CD8-positive, alpha-beta memory T cell (primary cell): Measurements from ENCODE around the gene GDI1. TPM values are rescaled to one million over a fixed set of nuclear protein-coding genes. Genes with fewer than 3 reads are reported as not detected.

Experiments
- CTCF ChIA-PET: fragments of 350-600 bp; sonication (Branson Sonifier 250); formaldehyde crosslinking; loops from one replicate; lab custom pipeline; 2021; ENCODE audit warnings: antibody characterized with exemption; lab: Charles Lee
- POLR2A ChIA-PET: fragments of 350-600 bp; sonication (Branson Sonifier 250); formaldehyde crosslinking; loops from one replicate; lab custom pipeline; 2021; ENCODE audit warnings: antibody characterized with exemption; lab: Charles Lee
- DNase-seq, 5 donors: peaks; one replicate each; pipeline versions ENCODE4 v3.0.0 to v3.0.0-alpha.2; 2020 to 2022; ENCODE audit warnings: mixed read lengths in 1 of 5
- H3K27ac ChIP-seq: one replicate; pipeline ENCODE4 v1.7.0; 2013; ENCODE audit warnings: low read depth, mild to moderate bottlenecking, low read length, moderate library complexity
- H3K27me3 ChIP-seq: 2 replicates; pipeline ENCODE4 v1.7.0; 2013; ENCODE audit warnings: low read length, mild to moderate bottlenecking; ENCODE audit not compliant: insufficient read depth, poor library complexity, severe bottlenecking
- H3K36me3 ChIP-seq: 2 replicates; pipeline ENCODE4 v1.7.0; 2013; ENCODE audit warnings: mild to moderate bottlenecking, low read length, moderate library complexity; ENCODE audit not compliant: insufficient read depth
- H3K4me1 ChIP-seq: 2 replicates; pipeline ENCODE4 v1.7.0; 2013; ENCODE audit warnings: mild to moderate bottlenecking, low read length, moderate library complexity; ENCODE audit not compliant: insufficient read depth
- H3K4me3 ChIP-seq: 2 replicates; pipeline ENCODE4 v1.7.0; 2013; ENCODE audit warnings: mild to moderate bottlenecking, low read length
- H3K9me3 ChIP-seq: 2 replicates; pipeline ENCODE4 v1.7.0; 2013; ENCODE audit warnings: mild to moderate bottlenecking, low read length
- H3K27ac Mint-ChIP-seq, 8 donors: one replicate each; pipeline ENCODE4 v1.8.0; 2020 to 2021; ENCODE audit warnings: mixed read lengths in 8 of 8, mild to moderate bottlenecking in 6 of 8, inconsistent platforms in 3 of 8, moderate library complexity in 3 of 8
- H3K27me3 Mint-ChIP-seq, 2 donors: one replicate each; pipeline ENCODE4 v1.8.0; 2020 to 2021; ENCODE audit warnings: mixed read lengths in 2 of 2, mild to moderate bottlenecking in 1 of 2, moderate library complexity in 1 of 2
- H3K36me3 Mint-ChIP-seq, 3 donors: one replicate each; pipeline ENCODE4 v1.8.0; 2020 to 2021; ENCODE audit warnings: mixed read lengths in 3 of 3, inconsistent platforms in 1 of 3, mild to moderate bottlenecking in 1 of 3
- H3K4me1 Mint-ChIP-seq, 3 donors: one replicate each; pipeline ENCODE4 v1.8.0; 2020 to 2021; ENCODE audit warnings: mixed read lengths in 3 of 3, inconsistent platforms in 1 of 3, mild to moderate bottlenecking in 1 of 3
- H3K4me3 Mint-ChIP-seq, 7 donors: one replicate each; pipeline ENCODE4 v1.8.0; 2020 to 2021; ENCODE audit warnings: mixed read lengths in 7 of 7, mild to moderate bottlenecking in 6 of 7, moderate library complexity in 4 of 7, inconsistent platforms in 2 of 7
- H3K9me3 Mint-ChIP-seq, 5 donors: one replicate each; pipeline ENCODE4 v1.8.0; 2020 to 2022; ENCODE audit warnings: mixed read lengths in 5 of 5, mild to moderate bottlenecking in 3 of 5, moderate library complexity in 2 of 5, inconsistent platforms in 1 of 5
- polyA plus RNA-seq: library from polyadenylated mRNA; unstranded; fragments of 300-500 nt; fragmentation: Illumina TruSeq; gene quantifications from one replicate; pipeline ENCODE4 v1.2.3, GENCODE V29; 2021
- total RNA-seq, 2 experiments: library from RNA; stranded (reverse); gene quantifications; one replicate each; pipeline ENCODE4 v1.2.3, GENCODE V29; 2021

The GDI1 gene
- total and polyA plus RNA-seq, 3 experiments from 2014 or later = 49.1 to 113 (median 107) TPM

- H3K27me3 Mint-ChIP-seq = peaks cover 0 to 5% of the 10 kb centered on the region in 2 donors
- H3K27me3 ChIP-seq = no peaks in the 10 kb centered on the region
- DNase-seq = peak in 4 of 5 donors; percentile 28 to 60 (median 41)
- H3K36me3 Mint-ChIP-seq = peaks cover 0 to 9% (median 2%) of the 10 kb centered on the region in 3 donors
- peak overlapping the region; percentile 59 for H3K4me3 ChIP-seq
- ChIA-PET POLR2A (interaction anchor here (0.5 to 1.5 kb wide), 7 partner anchors 11 to 485 kb away, joined by 3 to 5 read pairs (median 4); no protein-coding TSS in a partner anchor), CTCF (interaction anchor here (0.8 to 2.7 kb wide), 3 partner anchors 14 to 115 kb away, joined by 3 to 12 read pairs (median 5); partner anchors contain the start of genes ATP6AP1 and RPL10)
- H3K4me3 Mint-ChIP-seq = peak overlapping the region; percentile 74 to 93 (median 79)
- H3K4me1 Mint-ChIP-seq = peaks cover 7 to 23% (median 10%) of the 10 kb centered on the region in 3 donors
- no peaks in the 10 kb centered on the region for H3K9me3 ChIP-seq
- H3K27ac Mint-ChIP-seq = peak overlapping the region; percentile 51 to 93 (median 84)
- no peaks in the 10 kb centered on the region for H3K36me3 ChIP-seq
- peak overlapping the region; percentile 59 for H3K27ac ChIP-seq
- peaks cover 9% of the 10 kb centered on the region for H3K4me1 ChIP-seq
- no peaks in the 10 kb centered on the region for H3K9me3 Mint-ChIP-seq
Observed at GRCh38 chrX:154411981-154412340, 25.0 kb upstream of the GDI1 start.

- peak overlapping the region; percentile 51 to 93 (median 84) for H3K27ac Mint-ChIP-seq
- H3K4me1 ChIP-seq = peaks cover 9% of the 10 kb centered on the region
- H3K36me3 ChIP-seq = no peaks in the 10 kb centered on the region
- no peaks in the 10 kb centered on the region for H3K9me3 ChIP-seq
- H3K27ac ChIP-seq = peak overlapping the region; percentile 59
- DNase-seq = peak in 3 of 5 donors; percentile 14 to 24 (median 14)
- H3K9me3 Mint-ChIP-seq = no peaks in the 10 kb centered on the region
- peak overlapping the region; percentile 59 for H3K4me3 ChIP-seq
- peak overlapping the region; percentile 74 to 93 (median 79) for H3K4me3 Mint-ChIP-seq
- peaks cover 0 to 9% (median 2%) of the 10 kb centered on the region in 3 donors for H3K36me3 Mint-ChIP-seq
- ChIA-PET POLR2A (interaction anchor here (0.7 to 1.5 kb wide), 6 partner anchors 12 to 486 kb away, joined by 3 to 5 read pairs (median 4); no protein-coding TSS in a partner anchor), CTCF (interaction anchor here (1.3 to 2.7 kb wide), 3 partner anchors 13 to 16 kb away, joined by 3 to 12 read pairs (median 5); partner anchors contain the start of genes ATP6AP1 and RPL10)
- H3K4me1 Mint-ChIP-seq = peaks cover 7 to 23% (median 10%) of the 10 kb centered on the region in 3 donors
- no peaks in the 10 kb centered on the region for H3K27me3 ChIP-seq
- peaks cover 0 to 5% of the 10 kb centered on the region in 2 donors for H3K27me3 Mint-ChIP-seq
Observed at GRCh38 chrX:154412468-154412867, 24.5 kb upstream of the GDI1 start.

- H3K4me3 ChIP-seq = no peak overlapping the region
- no peak overlapping the region for H3K27ac ChIP-seq
- H3K4me1 ChIP-seq = peaks cover 9% of the 10 kb centered on the region
- Mint-ChIP-seq H3K36me3 (peaks cover 0 to 9% (median 2%) of the 10 kb centered on the region in 3 donors), H3K27me3 (peaks cover 0 to 5% of the 10 kb centered on the region in 2 donors), H3K27ac (peak overlapping the region in 6 of 8 donors; percentile 36 to 93 (median 84)), H3K4me3 (peak overlapping the region in 3 of 7 donors; percentile 78 to 85 (median 79)), H3K4me1 (peaks cover 7 to 23% (median 10%) of the 10 kb centered on the region in 3 donors), H3K9me3 (no peaks in the 10 kb centered on the region)
- POLR2A ChIA-PET = interaction anchor here (1.2 kb wide), 1 partner anchor 22 kb away, joined by 3 read pairs; no protein-coding TSS in a partner anchor
- no peak for DNase-seq
- CTCF ChIA-PET = interaction anchor here (1.3 to 1.5 kb wide), 2 partner anchors 13 to 15 kb away, joined by 3 to 5 read pairs; partner anchors contain the start of gene ATP6AP1
- no peaks in the 10 kb centered on the region for H3K36me3 ChIP-seq
- H3K9me3 ChIP-seq = no peaks in the 10 kb centered on the region
- H3K27me3 ChIP-seq = no peaks in the 10 kb centered on the region
Observed at GRCh38 chrX:154413142-154413541, 23.8 kb upstream of the GDI1 start.

- DNase-seq = no peak
- Histone ChIP-seq H3K4me3 (no peak overlapping the region), H3K4me1 (peaks cover 9% of the 10 kb centered on the region), H3K36me3 (no peaks in the 10 kb centered on the region), H3K27ac (no peak overlapping the region), H3K27me3 (no peaks in the 10 kb centered on the region), H3K9me3 (no peaks in the 10 kb centered on the region)
- H3K36me3 Mint-ChIP-seq = peaks cover 0 to 15% (median 2%) of the 10 kb centered on the region in 3 donors
- H3K27ac Mint-ChIP-seq = no peak overlapping the region
- ChIA-PET POLR2A (no interaction called here), CTCF (no interaction called here)
- peaks cover 5 to 7% (median 5%) of the 10 kb centered on the region in 3 donors for H3K4me1 Mint-ChIP-seq
- no peak overlapping the region for H3K4me3 Mint-ChIP-seq
- H3K27me3 Mint-ChIP-seq = peaks cover 0 to 2% of the 10 kb centered on the region in 2 donors
- H3K9me3 Mint-ChIP-seq = no peaks in the 10 kb centered on the region
Observed at GRCh38 chrX:154417157-154417556, 19.8 kb upstream of the GDI1 start.

- Mint-ChIP-seq H3K9me3 (peaks cover 0 to 2% (median 0%) of the 10 kb centered on the region in 5 donors), H3K27me3 (peaks cover 0 to 2% of the 10 kb centered on the region in 2 donors), H3K4me1 (no peaks in the 10 kb centered on the region), H3K4me3 (peak overlapping the region in 1 of 7 donors; percentile 78), H3K36me3 (peaks cover 0 to 10% (median 0%) of the 10 kb centered on the region in 3 donors), H3K27ac (peak overlapping the region in 2 of 8 donors; percentile 75 to 89)
- POLR2A ChIA-PET = no interaction called here
- Histone ChIP-seq H3K27ac (no peak overlapping the region), H3K36me3 (no peaks in the 10 kb centered on the region), H3K27me3 (no peaks in the 10 kb centered on the region), H3K4me3 (no peak overlapping the region), H3K4me1 (no peaks in the 10 kb centered on the region), H3K9me3 (no peaks in the 10 kb centered on the region)
- DNase-seq = no peak
- CTCF ChIA-PET = no interaction called here
Observed at GRCh38 chrX:154419189-154419588, 17.8 kb upstream of the GDI1 start.

GRCh38 chrX:154419688-154420401 is 17.1 kb upstream of the GDI1 start:
- CTCF ChIA-PET = no interaction called here
- Mint-ChIP-seq H3K4me1 (no peaks in the 10 kb centered on the region), H3K27ac (no peak overlapping the region), H3K4me3 (no peak overlapping the region), H3K27me3 (peaks cover 0 to 2% of the 10 kb centered on the region in 2 donors), H3K36me3 (peaks cover 0 to 10% (median 0%) of the 10 kb centered on the region in 3 donors), H3K9me3 (peaks cover 0 to 2% (median 0%) of the 10 kb centered on the region in 5 donors)
- POLR2A ChIA-PET = no interaction called here
- Histone ChIP-seq H3K27me3 (no peaks in the 10 kb centered on the region), H3K36me3 (no peaks in the 10 kb centered on the region), H3K9me3 (no peaks in the 10 kb centered on the region), H3K4me3 (no peak overlapping the region), H3K4me1 (no peaks in the 10 kb centered on the region), H3K27ac (no peak overlapping the region)
- no peak for DNase-seq

GRCh38 chrX:154420402-154420756 is 16.6 kb upstream of the GDI1 start:
- Histone ChIP-seq H3K9me3 (no peaks in the 10 kb centered on the region), H3K4me1 (no peaks in the 10 kb centered on the region), H3K4me3 (no peak overlapping the region), H3K27ac (no peak overlapping the region), H3K36me3 (no peaks in the 10 kb centered on the region), H3K27me3 (no peaks in the 10 kb centered on the region)
- Mint-ChIP-seq H3K27ac (no peak overlapping the region), H3K9me3 (peaks cover 0 to 2% (median 0%) of the 10 kb centered on the region in 5 donors), H3K36me3 (peaks cover 0 to 8% (median 0%) of the 10 kb centered on the region in 3 donors), H3K27me3 (peaks cover 0 to 2% of the 10 kb centered on the region in 2 donors), H3K4me1 (no peaks in the 10 kb centered on the region), H3K4me3 (no peak overlapping the region)
- DNase-seq = no peak
- CTCF ChIA-PET = interaction anchor here (0.8 kb wide), 1 partner anchor 47 kb away, joined by 3 read pairs; no protein-coding TSS in a partner anchor
- POLR2A ChIA-PET = interaction anchor here (0.6 kb wide), 1 partner anchor 54 kb away, joined by 10 read pairs; no protein-coding TSS in a partner anchor
